Fibroblast of skin of left quadriceps (primary cell): ENCODE data around the gene SLC9A8.
"Not testable (repeated sequence)": the region's sequence is repeated elsewhere in the genome, so short reads cannot be mapped to it uniquely, and the experiment has no call there.

Experiments used
- DNase-seq, 2 experiments: peaks; one replicate each; pipeline ENCODE4 v3.0.0-alpha.2; 2013; ENCODE audit warnings: low read depth in 2 of 2

SLC9A8 gene

GRCh38 chr20:49786668-49787370, 25.8 kb upstream of the SLC9A8 start:
- no peak for DNase-seq

- no peak for DNase-seq
Observed at GRCh38 chr20:49787371-49788357, 25.0 kb upstream of the SLC9A8 start.

- peak; percentile 44 to 50 for DNase-seq
Observed at GRCh38 chr20:49790077-49790798, 22.4 kb upstream of the SLC9A8 start.

GRCh38 chr20:49791165-49791564, 21.5 kb upstream of the SLC9A8 start:
- no peak for DNase-seq

- DNase-seq = no peak
Observed at GRCh38 chr20:49792006-49792405, 20.6 kb upstream of the SLC9A8 start.

- no peak for DNase-seq
Observed at GRCh38 chr20:49792611-49793010, 20.0 kb upstream of the SLC9A8 start.

GRCh38 chr20:49794336-49795134, 18.1 kb upstream of the SLC9A8 start:
- DNase-seq = no peak

- DNase-seq = no peak
Observed at GRCh38 chr20:49795135-49795424, 17.5 kb upstream of the SLC9A8 start.

GRCh38 chr20:49796600-49797343, 15.9 kb upstream of the SLC9A8 start:
- DNase-seq = no peak

GRCh38 chr20:49797344-49797615, 15.3 kb upstream of the SLC9A8 start:
- DNase-seq = no peak

- no peak for DNase-seq
Observed at GRCh38 chr20:49798718-49799117, 13.9 kb upstream of the SLC9A8 start.

- DNase-seq = no peak
Observed at GRCh38 chr20:49799698-49800097, 12.9 kb upstream of the SLC9A8 start.

GRCh38 chr20:49803418-49803817, 9.2 kb upstream of the SLC9A8 start:
- no peak for DNase-seq

GRCh38 chr20:49804364-49804763, 8.3 kb upstream of the SLC9A8 start:
- DNase-seq = no peak

- not testable (repeated sequence) for DNase-seq
Observed at GRCh38 chr20:49805224-49805876, 7.3 kb upstream of the SLC9A8 start.

- DNase-seq = no peak
Observed at GRCh38 chr20:49808753-49809152, 3.9 kb upstream of the SLC9A8 start.

GRCh38 chr20:49809803-49810359, 2.7 kb upstream of the SLC9A8 start:
- DNase-seq = no peak

GRCh38 chr20:49810491-49811190, 2.0 kb upstream of the SLC9A8 start:
- no peak for DNase-seq

GRCh38 chr20:49811825-49812506, 662 bp upstream of the SLC9A8 start:
- peak in 1 of 2 experiments; percentile 11 for DNase-seq
